ENCODE data around the gene CARS2. TPM values are rescaled to one million over a fixed set of nuclear protein-coding genes. Genes with fewer than 3 reads are reported as not detected.

The CARS2 gene
- polyA plus RNA-seq, 2 of the 4 experiments (the other 2 are of a cell fraction) = 31.5 to 41.4 TPM

DNA sequence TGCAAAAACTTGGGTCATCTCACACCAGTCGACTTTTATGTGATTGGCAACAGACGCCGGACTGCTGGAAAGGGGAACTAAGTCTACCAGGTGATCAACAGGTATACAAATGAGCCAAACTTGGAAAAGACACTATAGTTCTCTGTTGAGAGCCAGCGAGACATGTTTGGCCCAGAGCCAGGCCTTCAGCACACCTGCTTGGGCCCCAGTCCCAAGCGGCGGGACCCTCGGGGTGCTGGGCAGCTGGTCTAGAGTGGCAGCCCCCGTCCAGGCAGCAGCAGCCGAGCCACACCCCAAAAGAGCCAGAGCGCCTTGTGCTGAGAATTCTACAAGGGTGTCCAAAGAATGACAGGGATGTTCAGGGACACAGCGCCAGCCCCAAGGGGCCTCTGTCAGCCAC lies 62.6 kb downstream of the CARS2 start:
- CTCF ChIA-PET = interaction anchor here (0.7 kb wide), 1 partner anchor 23 kb away, joined by 3 read pairs; no protein-coding TSS in a partner anchor
- TF ChIP-seq ZFP36 (IDR thresholded peaks at IDR 0.05; ENCODE audit: borderline replicate concordance, partially characterized antibody) = no peak
- TF ChIP-seq POLR2A (IDR thresholded peaks at IDR 0.05; ENCODE audit: low read length) = no peak
- TF ChIP-seq, protein P1, sequence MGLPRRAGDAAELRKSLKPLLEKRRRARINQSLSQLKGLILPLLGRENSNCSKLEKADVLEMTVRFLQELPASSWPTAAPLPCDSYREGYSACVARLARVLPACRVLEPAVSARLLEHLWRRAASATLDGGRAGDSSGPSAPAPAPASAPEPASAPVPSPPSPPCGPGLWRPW (IDR thresholded peaks at IDR 0.05) = no peak

DNA sequence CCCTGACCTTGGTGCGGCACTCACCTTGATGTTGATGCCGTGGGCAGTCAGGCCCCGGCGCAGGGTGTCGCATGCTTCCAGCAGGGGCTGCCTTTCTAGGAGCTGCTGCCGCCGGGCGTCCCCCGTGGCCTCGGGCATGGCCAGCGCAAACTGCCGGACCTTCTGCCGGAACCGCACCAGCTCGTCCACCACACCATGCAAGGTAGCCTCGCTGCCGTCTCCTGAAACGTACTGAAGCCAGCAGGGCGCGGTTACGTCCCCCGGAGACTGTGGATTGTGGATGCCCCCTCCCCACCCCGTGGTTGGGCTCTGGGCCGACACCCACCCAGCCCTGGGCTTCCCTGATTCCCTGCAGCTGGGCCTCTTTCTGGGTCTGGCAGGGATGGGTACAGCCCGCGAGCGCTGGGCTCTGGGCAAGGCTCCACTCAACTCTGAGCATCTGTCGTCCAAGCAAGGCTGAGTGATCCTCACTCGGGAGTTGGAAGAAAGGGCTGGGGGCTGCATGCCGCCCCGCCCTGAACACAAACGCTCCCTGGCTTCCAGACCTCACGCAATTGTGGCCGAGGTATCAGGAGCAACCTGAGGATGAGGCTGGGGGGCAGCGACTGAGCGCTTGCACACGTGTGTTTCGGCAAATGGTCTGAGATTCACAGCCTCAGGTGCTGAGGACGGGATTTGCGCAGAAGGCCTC lies 63.5 kb downstream of the CARS2 start:
- TF ChIP-seq GATA3 (IDR thresholded peaks at IDR 0.05; ENCODE audit: borderline replicate concordance) (no peak), ZNF302 (CRISPR knock-in tag; IDR thresholded peaks at IDR 0.05) (no peak), RFX5 (IDR thresholded peaks at IDR 0.05) (no peak), RNF2 (IDR thresholded peaks at IDR 0.05; ENCODE audit: borderline replicate concordance, low read depth) (no peak), EP300 (IDR thresholded peaks at IDR 0.05) (no peak), MAZ (IDR thresholded peaks at IDR 0.05; ENCODE audit: borderline replicate concordance, low read depth, low read length) (no peak), CHD2 (IDR thresholded peaks at IDR 0.05; ENCODE audit: low read length, partially characterized antibody) (no peak), NPAS2 (CRISPR knock-in tag; IDR thresholded peaks at IDR 0.05; ENCODE audit: borderline replicate concordance) (no peak), HDAC2 (IDR thresholded peaks at IDR 0.05) (no peak), ZFP36 (IDR thresholded peaks at IDR 0.05; ENCODE audit: borderline replicate concordance, partially characterized antibody) (no peak), JUNB (IDR thresholded peaks at IDR 0.05) (no peak), FOXS1 (CRISPR knock-in tag; IDR thresholded peaks at IDR 0.05) (no peak), PHF8 (IDR thresholded peaks at IDR 0.05; ENCODE audit: borderline replicate concordance, low read depth) (no peak), SMC3 (IDR thresholded peaks at IDR 0.05) (no peak)
- TF ChIP-seq, protein P2, sequence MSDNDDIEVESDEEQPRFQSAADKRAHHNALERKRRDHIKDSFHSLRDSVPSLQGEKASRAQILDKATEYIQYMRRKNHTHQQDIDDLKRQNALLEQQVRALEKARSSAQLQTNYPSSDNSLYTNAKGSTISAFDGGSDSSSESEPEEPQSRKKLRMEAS (IDR thresholded peaks at IDR 0.05) = no peak
- TF ChIP-seq, protein P3, sequence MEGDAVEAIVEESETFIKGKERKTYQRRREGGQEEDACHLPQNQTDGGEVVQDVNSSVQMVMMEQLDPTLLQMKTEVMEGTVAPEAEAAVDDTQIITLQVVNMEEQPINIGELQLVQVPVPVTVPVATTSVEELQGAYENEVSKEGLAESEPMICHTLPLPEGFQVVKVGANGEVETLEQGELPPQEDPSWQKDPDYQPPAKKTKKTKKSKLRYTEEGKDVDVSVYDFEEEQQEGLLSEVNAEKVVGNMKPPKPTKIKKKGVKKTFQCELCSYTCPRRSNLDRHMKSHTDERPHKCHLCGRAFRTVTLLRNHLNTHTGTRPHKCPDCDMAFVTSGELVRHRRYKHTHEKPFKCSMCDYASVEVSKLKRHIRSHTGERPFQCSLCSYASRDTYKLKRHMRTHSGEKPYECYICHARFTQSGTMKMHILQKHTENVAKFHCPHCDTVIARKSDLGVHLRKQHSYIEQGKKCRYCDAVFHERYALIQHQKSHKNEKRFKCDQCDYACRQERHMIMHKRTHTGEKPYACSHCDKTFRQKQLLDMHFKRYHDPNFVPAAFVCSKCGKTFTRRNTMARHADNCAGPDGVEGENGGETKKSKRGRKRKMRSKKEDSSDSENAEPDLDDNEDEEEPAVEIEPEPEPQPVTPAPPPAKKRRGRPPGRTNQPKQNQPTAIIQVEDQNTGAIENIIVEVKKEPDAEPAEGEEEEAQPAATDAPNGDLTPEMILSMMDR (IDR thresholded peaks at IDR 0.05) = no peak
- TF ChIP-seq, protein P4, sequence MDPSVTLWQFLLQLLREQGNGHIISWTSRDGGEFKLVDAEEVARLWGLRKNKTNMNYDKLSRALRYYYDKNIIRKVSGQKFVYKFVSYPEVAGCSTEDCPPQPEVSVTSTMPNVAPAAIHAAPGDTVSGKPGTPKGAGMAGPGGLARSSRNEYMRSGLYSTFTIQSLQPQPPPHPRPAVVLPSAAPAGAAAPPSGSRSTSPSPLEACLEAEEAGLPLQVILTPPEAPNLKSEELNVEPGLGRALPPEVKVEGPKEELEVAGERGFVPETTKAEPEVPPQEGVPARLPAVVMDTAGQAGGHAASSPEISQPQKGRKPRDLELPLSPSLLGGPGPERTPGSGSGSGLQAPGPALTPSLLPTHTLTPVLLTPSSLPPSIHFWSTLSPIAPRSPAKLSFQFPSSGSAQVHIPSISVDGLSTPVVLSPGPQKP (IDR thresholded peaks at IDR 0.05; ENCODE audit: low read depth, low read length) = no peak
- TF ChIP-seq, protein P5, sequence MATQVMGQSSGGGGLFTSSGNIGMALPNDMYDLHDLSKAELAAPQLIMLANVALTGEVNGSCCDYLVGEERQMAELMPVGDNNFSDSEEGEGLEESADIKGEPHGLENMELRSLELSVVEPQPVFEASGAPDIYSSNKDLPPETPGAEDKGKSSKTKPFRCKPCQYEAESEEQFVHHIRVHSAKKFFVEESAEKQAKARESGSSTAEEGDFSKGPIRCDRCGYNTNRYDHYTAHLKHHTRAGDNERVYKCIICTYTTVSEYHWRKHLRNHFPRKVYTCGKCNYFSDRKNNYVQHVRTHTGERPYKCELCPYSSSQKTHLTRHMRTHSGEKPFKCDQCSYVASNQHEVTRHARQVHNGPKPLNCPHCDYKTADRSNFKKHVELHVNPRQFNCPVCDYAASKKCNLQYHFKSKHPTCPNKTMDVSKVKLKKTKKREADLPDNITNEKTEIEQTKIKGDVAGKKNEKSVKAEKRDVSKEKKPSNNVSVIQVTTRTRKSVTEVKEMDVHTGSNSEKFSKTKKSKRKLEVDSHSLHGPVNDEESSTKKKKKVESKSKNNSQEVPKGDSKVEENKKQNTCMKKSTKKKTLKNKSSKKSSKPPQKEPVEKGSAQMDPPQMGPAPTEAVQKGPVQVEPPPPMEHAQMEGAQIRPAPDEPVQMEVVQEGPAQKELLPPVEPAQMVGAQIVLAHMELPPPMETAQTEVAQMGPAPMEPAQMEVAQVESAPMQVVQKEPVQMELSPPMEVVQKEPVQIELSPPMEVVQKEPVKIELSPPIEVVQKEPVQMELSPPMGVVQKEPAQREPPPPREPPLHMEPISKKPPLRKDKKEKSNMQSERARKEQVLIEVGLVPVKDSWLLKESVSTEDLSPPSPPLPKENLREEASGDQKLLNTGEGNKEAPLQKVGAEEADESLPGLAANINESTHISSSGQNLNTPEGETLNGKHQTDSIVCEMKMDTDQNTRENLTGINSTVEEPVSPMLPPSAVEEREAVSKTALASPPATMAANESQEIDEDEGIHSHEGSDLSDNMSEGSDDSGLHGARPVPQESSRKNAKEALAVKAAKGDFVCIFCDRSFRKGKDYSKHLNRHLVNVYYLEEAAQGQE (IDR thresholded peaks at IDR 0.05) = no peak
- H3K4me3 ChIP-seq = no peak overlapping the region
- POLR2A ChIA-PET = no interaction called here
- 90% methylated on average over 18 of the region's 40 CpGs for WGBS (ENCODE audit: missing lambda C conversion rate)
- no peaks in the 10 kb centered on the region for H3K4me1 ChIP-seq
- FAIRE-seq (no peak), ATAC-seq (no peak), DNase-seq (ENCODE audit: low read depth in 1 of 2, low spot score in 1 of 2) (no peak)
- CTCF ChIA-PET = no interaction called here
- H3K4me2 ChIP-seq = no peak overlapping the region
- H3K9me3 ChIP-seq = no peaks in the 10 kb centered on the region
- H3K27ac ChIP-seq = no peak overlapping the region

More for the DNA sequence above, 62.6 kb downstream of the CARS2 start:
- Histone ChIP-seq H3K4me1 (no peaks in the 10 kb centered on the region), H3K4me2 (no peak overlapping the region), H3K9me3 (no peaks in the 10 kb centered on the region), H3K4me3 (no peak overlapping the region), H3K27ac (no peak overlapping the region)
- POLR2A ChIA-PET = no interaction called here
- FAIRE-seq (no peak), DNase-seq (ENCODE audit: low read depth in 1 of 2, low spot score in 1 of 2) (no peak), ATAC-seq (no peak)
- 91% methylated on average over 11 of the region's 11 CpGs for WGBS (ENCODE audit: missing lambda C conversion rate)
